Heart right ventricle (tissue), 16 donors: ENCODE measurements around the gene GAL. TPM values are rescaled to one million over a fixed set of nuclear protein-coding genes. Genes with fewer than 3 reads are reported as not detected.
"Not testable (repeated sequence)": the region's sequence is repeated elsewhere in the genome, so short reads cannot be mapped to it uniquely, and the experiment has no call there.

Experiments used
- ATAC-seq, 8 donors: fragments of 200-7000 bp; cut with Tn5 transposase; one replicate each; pipeline ENCODE4 v1.9.1; 2020; ENCODE audit warnings: mild to moderate bottlenecking in 8 of 8, moderate library complexity in 8 of 8, moderate number of reproducible peaks in 1 of 8
- DNase-seq, 2 donors: peaks; one replicate each; pipeline ENCODE4 v3.0.0-alpha.2; 2020
- H3K27ac ChIP-seq, 10 donors: fragments of 200-600 bp; sonication (generic) in 2 of 10; one replicate each; pipeline versions ENCODE4 v1.5.0 to v1.8.0; 2020 to 2022; ENCODE audit warnings: mild to moderate bottlenecking in 3 of 10
- H3K27me3 ChIP-seq, 7 donors: fragments of 200-600 bp; one replicate each; pipeline ENCODE4 v1.8.0; 2021 to 2022; ENCODE audit warnings: mild to moderate bottlenecking in 2 of 7
- H3K36me3 ChIP-seq, 9 donors: fragments of 200-600 bp; sonication (generic) in 1 of 9; one replicate each; pipeline versions ENCODE4 v1.5.0 to v1.8.0; 2020 to 2022; ENCODE audit warnings: mild to moderate bottlenecking in 2 of 9
- H3K4me1 ChIP-seq, 9 donors: fragments of 200-600 bp; sonication (generic) in 1 of 9; one replicate each; pipeline versions ENCODE4 v1.5.0 to v1.8.0; 2020 to 2022; ENCODE audit warnings: mild to moderate bottlenecking in 4 of 9
- H3K4me3 ChIP-seq, 10 donors: fragments of 200-600 bp; sonication (generic) in 2 of 10; one replicate each; pipeline versions ENCODE4 v1.5.0 to v1.8.0; 2020 to 2022; ENCODE audit warnings: mild to moderate bottlenecking in 7 of 10, moderate library complexity in 2 of 10
- H3K9me3 ChIP-seq, 11 donors: fragments of 200-600 bp in 10 of 11; sonication (generic) in 2 of 11; one replicate each; pipeline versions ENCODE4 v1.5.0 to v1.8.0; 2013 to 2022; ENCODE audit warnings: mild to moderate bottlenecking in 2 of 11, control low read depth in 1 of 11, moderate library complexity in 1 of 11
- WGBS, 2 donors: extraction: QIAGEN DNeasy Blood & Tissue Kit; methylation state at CpG; one replicate each; pipeline ENCODE4 v1.1.7; 2013; ENCODE audit warnings: inconsistent platforms in 1 of 2; 5-methylcytosine and 5-hydroxymethylcytosine counted together
- intact Hi-C, 10 donors: fragments of 100-400 bp; cut with DNase I; formaldehyde crosslinking; loops; one replicate each; pipeline versions ENCODE4 v1.11.1 to v1.14.2; 2022
- long read RNA-seq, 3 donors: library from polyadenylated mRNA; unstranded; transcript quantifications; one replicate each; pipeline ENCODE4 v2.0.0, GENCODE V29; 2020 to 2021
- polyA plus RNA-seq, 2 donors: library from polyadenylated mRNA; stranded (reverse); fragments of 200-250 nt; gene quantifications; one replicate each; pipeline ENCODE4 v1.2.3, GENCODE V29; 2013
- total RNA-seq, 10 donors: library from RNA; stranded (reverse); fragmentation: NEBNext Ultra II Directional in 3 of 10; extraction: Animal tissue kit (Norgen Biotek cat#: 25700) in 3 of 10; gene quantifications; one replicate each; pipeline versions ENCODE4 v1.2.1 to v1.2.4, GENCODE V29; 2021 to 2023
- TF ChIP-seq, protein P1 (sequence below), 9 donors: fragments of 200-600 bp; sonication (generic) in 2 of 9; IDR thresholded peaks; one replicate each; pipeline versions ENCODE4 v1.5.0 to v1.8.0; 2021 to 2022; ENCODE audit warnings: antibody characterized with exemption in 9 of 9, mild to moderate bottlenecking in 5 of 9, moderate library complexity in 1 of 9
- donor health status: Arrhythmogenic right ventricular cardiomyopathy.
- donor health status: ischemic (EF 13 %, LVEDD 7.1; RV severe dilation, severe dysfunction).
- donor health status: healthy with polysubstance abuse.
- donor health status: DM: no; HTN: yes; CAD: no.
- donor health status: DM: no; HTN: no; CAD: no.
- donor health status: ischemic (EF 25% LVEDD 6.9; RV normal size, moderate dysfunction).
- donor health status: ischemic (EF 25% LVEDD 5.7; RV mildly dilated, moderate dysfunction).
- donor health status: healthy.
- donor health status: DM: yes; HTN: yes; CAD: no.
- donor health status: Ischemic cardiomyopathy.
- donor health status: ischemic (EF 35%, LVEDD 5.7; RV mildly dilated, moderate dysfunction).
- donor health status: nonischemic (EF 11% LVEDD 7.7; RV severe dilation, severe dysfunction).
- donor health status: DM: yes; HTN: yes; CAD: no.
- donor health status: PGD.
- donor health status: ischemic (EF 29% LVEDD 5.4; RV normal size, mild dysfunction).
- donor health status: nonischemic (EF 23%, LVEDD 6.1; RV moderate dilation, normal function).

Gene GAL
- 1 to 10 TPM in 1 of 10 donors, under 1 TPM in 2, not detected in 7; 0.42 to 1.6 (median 0.61) TPM for total RNA-seq
- polyA plus RNA-seq: 1 to 10 TPM in 1 of 2 donors, not detected in 1; 2.9 TPM
- long read RNA-seq, donor 1: 0 reads
- long read RNA-seq, donor 2: 0 reads
- long read RNA-seq, donor 3: 0 reads

- 3 to 5% methylated on average over 73 to 113 of the region's 113 CpGs for WGBS, 2 donors
- peak in 2 of 8 donors; percentile 36 to 61 for ATAC-seq
- intact Hi-C loops: no loop called here
- H3K36me3 ChIP-seq: no peaks in the 10 kb centered on the region
- peaks cover 16 to 73% (median 61%) of the 10 kb centered on the region in 7 donors for H3K27me3 ChIP-seq
- TF ChIP-seq, protein P1, sequence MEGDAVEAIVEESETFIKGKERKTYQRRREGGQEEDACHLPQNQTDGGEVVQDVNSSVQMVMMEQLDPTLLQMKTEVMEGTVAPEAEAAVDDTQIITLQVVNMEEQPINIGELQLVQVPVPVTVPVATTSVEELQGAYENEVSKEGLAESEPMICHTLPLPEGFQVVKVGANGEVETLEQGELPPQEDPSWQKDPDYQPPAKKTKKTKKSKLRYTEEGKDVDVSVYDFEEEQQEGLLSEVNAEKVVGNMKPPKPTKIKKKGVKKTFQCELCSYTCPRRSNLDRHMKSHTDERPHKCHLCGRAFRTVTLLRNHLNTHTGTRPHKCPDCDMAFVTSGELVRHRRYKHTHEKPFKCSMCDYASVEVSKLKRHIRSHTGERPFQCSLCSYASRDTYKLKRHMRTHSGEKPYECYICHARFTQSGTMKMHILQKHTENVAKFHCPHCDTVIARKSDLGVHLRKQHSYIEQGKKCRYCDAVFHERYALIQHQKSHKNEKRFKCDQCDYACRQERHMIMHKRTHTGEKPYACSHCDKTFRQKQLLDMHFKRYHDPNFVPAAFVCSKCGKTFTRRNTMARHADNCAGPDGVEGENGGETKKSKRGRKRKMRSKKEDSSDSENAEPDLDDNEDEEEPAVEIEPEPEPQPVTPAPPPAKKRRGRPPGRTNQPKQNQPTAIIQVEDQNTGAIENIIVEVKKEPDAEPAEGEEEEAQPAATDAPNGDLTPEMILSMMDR (IDR thresholded peaks at IDR 0.05): no peak
- H3K9me3 ChIP-seq: no peaks in the 10 kb centered on the region
- peak within 1 kb of the TSS; percentile 10 to 47 (median 33) for H3K4me3 ChIP-seq
- no peak for DNase-seq
- peaks cover 2 to 12% (median 9%) of the 10 kb centered on the region in 9 donors for H3K4me1 ChIP-seq
- H3K27ac ChIP-seq: no peak within 1 kb of the TSS
Observed at GRCh38 chr11:68684385-68685356, at the start of gene GAL. Gene GAL (plus strand): TSS chr11:68684544. CDS start chr11:68684924, 380 bp downstream.

GRCh38 chr11:68634606-68635005 is 49.7 kb upstream of the GAL start:
- intact Hi-C loops, DNase-seq, H3K4me1 ChIP-seq, H3K36me3 ChIP-seq, ATAC-seq, H3K27ac ChIP-seq, H3K9me3 ChIP-seq, H3K4me3 ChIP-seq: not testable (repeated sequence)
- 67 to 72% methylated on average over 7 of the region's 7 CpGs for WGBS, 2 donors
- peaks cover 0 to 10% (median 0%) of the 10 kb centered on the region in 7 donors for H3K27me3 ChIP-seq

DNA sequence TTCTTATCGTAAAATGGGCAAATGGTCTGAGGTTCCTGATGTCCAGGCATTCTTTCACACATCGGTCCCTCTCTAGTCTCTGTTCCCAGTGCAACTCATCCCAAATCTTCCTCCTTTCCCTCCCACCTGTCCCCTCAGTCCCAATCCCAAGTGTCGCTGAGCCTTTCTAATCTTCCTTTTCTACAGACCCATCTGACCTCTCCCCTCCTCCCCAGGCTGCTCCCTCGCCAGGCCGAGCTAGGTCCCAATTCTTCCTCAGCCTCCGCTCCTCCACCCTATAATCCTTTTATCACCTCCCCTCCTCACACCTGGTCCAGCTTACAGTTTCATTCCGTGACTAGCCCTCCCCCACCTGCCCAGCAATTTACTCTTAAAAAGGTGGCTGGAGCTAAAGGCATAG is 49.2 kb upstream of the GAL start:
- ATAC-seq, H3K27ac ChIP-seq, DNase-seq, H3K4me3 ChIP-seq, intact Hi-C loops, H3K4me1 ChIP-seq, H3K36me3 ChIP-seq, H3K9me3 ChIP-seq: not testable (repeated sequence)
- 69 to 75% methylated on average over 6 of the region's 7 CpGs for WGBS, 2 donors
- peaks cover 0 to 10% (median 0%) of the 10 kb centered on the region in 7 donors for H3K27me3 ChIP-seq

DNA sequence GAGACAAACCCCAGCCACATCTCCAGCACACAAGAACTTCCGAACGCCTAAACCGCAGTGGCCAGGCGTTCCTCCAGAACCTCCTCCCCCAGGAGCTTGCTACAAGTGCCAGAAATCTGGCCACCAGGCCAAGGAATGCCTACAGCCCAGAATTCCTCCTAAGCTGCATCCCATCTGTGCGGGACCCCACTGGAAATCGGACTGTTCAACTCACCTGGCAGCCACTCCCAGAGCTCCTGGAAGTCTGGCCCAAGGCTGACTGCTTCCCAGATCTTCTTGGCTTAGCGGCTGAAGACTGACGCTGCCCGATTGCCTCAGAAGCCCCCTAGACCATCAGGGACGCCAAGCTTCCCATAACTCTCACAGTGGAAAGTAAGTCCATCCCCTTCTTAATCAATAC is 48.5 kb upstream of the GAL start:
- H3K4me3 ChIP-seq, H3K4me1 ChIP-seq, DNase-seq, intact Hi-C loops, H3K36me3 ChIP-seq, H3K9me3 ChIP-seq, H3K27ac ChIP-seq, ATAC-seq: not testable (repeated sequence)
- H3K27me3 ChIP-seq: peaks cover 0 to 10% (median 0%) of the 10 kb centered on the region in 7 donors
- WGBS, 2 donors: 79 to 81% methylated on average over 7 to 10 of the region's 10 CpGs

GRCh38 chr11:68639322-68639721 is 45.0 kb upstream of the GAL start:
- H3K4me3 ChIP-seq, H3K27ac ChIP-seq, H3K36me3 ChIP-seq, ATAC-seq, intact Hi-C loops, H3K4me1 ChIP-seq, H3K27me3 ChIP-seq, H3K9me3 ChIP-seq, DNase-seq: not testable (repeated sequence)
- 76 to 81% methylated on average over 3 of the region's 3 CpGs for whole genome bisulfite sequencing, 2 donors

DNA sequence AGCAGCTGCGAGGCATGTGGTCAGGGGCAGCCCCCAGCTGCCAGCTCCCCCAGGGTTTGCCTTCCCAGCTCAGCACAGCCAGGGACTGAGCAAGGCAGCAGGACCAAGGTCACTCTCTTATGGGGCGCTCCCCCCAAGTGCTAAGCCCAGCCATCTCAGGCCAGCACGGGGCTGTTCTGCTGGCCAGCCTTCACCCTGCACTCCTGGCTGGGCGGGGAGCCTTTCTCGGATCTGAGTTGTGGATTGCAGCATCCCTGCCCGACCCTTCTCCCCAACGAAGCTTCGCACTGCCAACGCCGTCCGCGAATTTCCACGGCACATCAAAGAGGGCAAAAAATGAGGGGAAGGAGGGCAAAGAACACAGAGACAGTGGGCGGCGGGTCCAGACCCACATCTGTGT is 42.5 kb upstream of the GAL start:
- no peak for ATAC-seq

More for the DNA sequence above, 42.5 kb upstream of the GAL start:
- no peak for DNase-seq
- 85 to 87% methylated on average over 15 of the region's 15 CpGs for WGBS, 2 donors
- H3K27me3 ChIP-seq: peaks cover 0 to 7% (median 0%) of the 10 kb centered on the region in 7 donors
- no peaks in the 10 kb centered on the region for H3K4me1 ChIP-seq
- no peak overlapping the region for H3K4me3 ChIP-seq
- H3K27ac ChIP-seq: no peak overlapping the region
- H3K9me3 ChIP-seq: peaks cover 0 to 12% (median 7%) of the 10 kb centered on the region in 11 donors
- no peaks in the 10 kb centered on the region for H3K36me3 ChIP-seq
- intact Hi-C loops: no loop called here
- TF ChIP-seq, protein P1 (IDR thresholded peaks at IDR 0.05): no peak
